IMR-90 (cell line): ENCODE data around the gene RASSF3. TPM values are rescaled to one million over a fixed set of nuclear protein-coding genes. Genes with fewer than 3 reads are reported as not detected.

Source experiments
- ATAC-seq: fragments of 200-7000 bp; cut with Tn5 transposase; 2 replicates; pipeline ENCODE4 v1.9.1; 2020; ENCODE audit warnings: low read depth, mild to moderate bottlenecking, moderate library complexity
- BruUV-seq: library from RNA; stranded (reverse); fragments of 400-500 nt; replicated peaks from 2 replicates; lab custom pipeline; 2021; lab: Mats Ljungman, UMichigan
- CTCF ChIA-PET: fragments of 300-600 bp; formaldehyde crosslinking; extraction: SDS; loops from one replicate; lab custom pipeline; 2021; ENCODE audit warnings: antibody characterized with exemption; lab: Yijun Ruan, JAX
- POLR2A ChIA-PET: fragments of 300-600 bp; sonication (Branson Sonifier 250); formaldehyde crosslinking; loops from one replicate; lab custom pipeline; 2022; ENCODE audit warnings: antibody characterized with exemption; ENCODE audit not compliant: unreplicated experiment; lab: Charles Lee
- DNase-seq: peaks from one replicate; pipeline ENCODE4 v3.0.0; 2013
- H2AFZ ChIP-seq: replicated peaks from 2 replicates; pipeline ENCODE3; 2013; ENCODE audit warnings: low read length, mild to moderate bottlenecking; ENCODE audit not compliant: poor library complexity
- H2AK5ac ChIP-seq: 2 replicates; pipeline ENCODE4 v1.6.1; 2013; ENCODE audit warnings: low read depth, low read length, inconsistent platforms
- H2AK9ac ChIP-seq: replicated peaks from 2 replicates; pipeline ENCODE3; 2013; ENCODE audit warnings: mild to moderate bottlenecking, low read depth, low read length, moderate library complexity; ENCODE audit not compliant: poor library complexity
- H2BK120ac ChIP-seq: 2 replicates; pipeline ENCODE4 v1.6.1; 2013; ENCODE audit warnings: low read depth, low read length, inconsistent platforms
- H2BK15ac ChIP-seq: 3 replicates; pipeline ENCODE4 v1.6.1; 2013; ENCODE audit warnings: low read depth, low read length, inconsistent platforms
- H2BK20ac ChIP-seq: 2 replicates; pipeline ENCODE4 v1.6.1; 2013; ENCODE audit warnings: low read depth, mild to moderate bottlenecking, inconsistent platforms, low read length, moderate library complexity
- H2BK5ac ChIP-seq: 2 replicates; pipeline ENCODE4 v1.6.1; 2013; ENCODE audit warnings: mild to moderate bottlenecking, low read depth, low read length, inconsistent platforms; ENCODE audit not compliant: poor library complexity, severe bottlenecking
- H3K14ac ChIP-seq: replicated peaks from 2 replicates; pipeline ENCODE4 v1.6.1; 2013; ENCODE audit warnings: low read depth, low read length, inconsistent platforms
- H3K18ac ChIP-seq: 2 replicates; pipeline ENCODE4 v1.6.1; 2013; ENCODE audit warnings: low read depth, low read length, control low read depth
- H3K23ac ChIP-seq: 2 replicates; pipeline ENCODE4 v1.6.1; 2013; ENCODE audit warnings: low read depth, low read length, inconsistent platforms
- H3K27ac ChIP-seq: 2 replicates; pipeline ENCODE4 v1.5.1; 2013; ENCODE audit warnings: mild to moderate bottlenecking, control low read depth, low read length; ENCODE audit not compliant: insufficient read depth
- H3K27me3 ChIP-seq: 2 replicates; pipeline ENCODE4 v1.6.1; 2013; ENCODE audit warnings: low read length; ENCODE audit not compliant: control insufficient read depth, insufficient read depth
- H3K36me3 ChIP-seq: 2 replicates; pipeline ENCODE4 v1.6.1; 2013; ENCODE audit warnings: low read length, mixed read lengths; ENCODE audit not compliant: control insufficient read depth, insufficient read depth
- H3K4ac ChIP-seq: 2 replicates; pipeline ENCODE4 v1.6.1; 2013; ENCODE audit warnings: low read depth, low read length, inconsistent platforms
- H3K4me1 ChIP-seq: 2 replicates; pipeline ENCODE4 v1.6.1; 2013; ENCODE audit warnings: low read length, mixed read lengths; ENCODE audit not compliant: control insufficient read depth, insufficient read depth
- H3K4me2 ChIP-seq: 2 replicates; pipeline ENCODE4 v1.6.1; 2013; ENCODE audit warnings: low read depth, mild to moderate bottlenecking, control low read depth, low read length, moderate library complexity
- H3K4me3 ChIP-seq: 2 replicates; pipeline ENCODE4 v1.5.1; 2013; ENCODE audit warnings: low read depth, mild to moderate bottlenecking, control low read depth, low read length, moderate library complexity; ENCODE audit not compliant: insufficient read depth
- H3K56ac ChIP-seq: 2 replicates; pipeline ENCODE4 v1.6.1; 2013; ENCODE audit warnings: low read length, inconsistent platforms; ENCODE audit not compliant: insufficient read depth; ENCODE audit errors: extremely low read depth
- H3K79me1 ChIP-seq, 2 experiments: 2 replicates each; pipeline ENCODE4 v1.6.1; 2013; ENCODE audit warnings: low read length in 2 of 2, inconsistent platforms in 1 of 2, low read depth in 1 of 2
- H3K9ac ChIP-seq: 2 replicates; pipeline ENCODE4 v1.6.1; 2013; ENCODE audit warnings: low read depth, low read length, control low read depth
- H3K9me1 ChIP-seq: 2 replicates; pipeline ENCODE4 v1.6.1; 2013; ENCODE audit warnings: low read length, inconsistent platforms; ENCODE audit not compliant: insufficient read depth
- H3K9me3 ChIP-seq: 2 replicates; pipeline ENCODE4 v1.6.1; 2013; ENCODE audit warnings: low read length; ENCODE audit not compliant: control insufficient read depth, insufficient read depth
- H4K20me1 ChIP-seq: 2 replicates; pipeline ENCODE4 v1.6.1; 2013; ENCODE audit warnings: low read length, inconsistent platforms; ENCODE audit not compliant: insufficient read depth
- H4K5ac ChIP-seq: 2 replicates; pipeline ENCODE4 v1.6.1; 2013; ENCODE audit warnings: mild to moderate bottlenecking, low read depth, low read length, control low read depth
- H4K8ac ChIP-seq, 2 experiments: 2 replicates each; pipeline ENCODE4 v1.6.1; 2013; ENCODE audit warnings: low read depth in 2 of 2, low read length in 2 of 2, control low read depth in 1 of 2, inconsistent platforms in 1 of 2
- H4K91ac ChIP-seq: 2 replicates; pipeline ENCODE4 v1.6.1; 2013; ENCODE audit warnings: low read depth, low read length, inconsistent platforms; ENCODE audit not compliant: insufficient read depth
- BHLHE40 ChIP-seq: fragments of 150-350 bp; IDR thresholded peaks from 2 replicates; pipeline ENCODE4 v1.6.1; 2016; ENCODE audit warnings: mild to moderate bottlenecking, low read depth, low read length
- CEBPB ChIP-seq: IDR thresholded peaks from 2 replicates; pipeline ENCODE4 v1.6.1; 2012; ENCODE audit warnings: low read depth, low read length, improper control_type of control experiment
- CHD1 ChIP-seq: IDR thresholded peaks from 2 replicates; pipeline ENCODE4 v1.6.1; 2012; ENCODE audit warnings: low read depth, low read length, improper control_type of control experiment
- MAFK ChIP-seq: IDR thresholded peaks from 2 replicates; pipeline ENCODE4 v1.6.1; 2012; ENCODE audit warnings: low read depth, low read length, improper control_type of control experiment
- MXI1 ChIP-seq: IDR thresholded peaks from 2 replicates; pipeline ENCODE4 v1.6.1; 2012; ENCODE audit warnings: low read depth, mild to moderate bottlenecking, low read length, moderate library complexity, borderline replicate concordance
- NFE2L2 ChIP-seq: fragments of 150-350 bp; IDR thresholded peaks from 2 replicates; pipeline ENCODE4 v1.6.1; 2016; ENCODE audit warnings: low read depth, mild to moderate bottlenecking, low read length
- POLR2A ChIP-seq: IDR thresholded peaks from 2 replicates; pipeline ENCODE4 v1.6.1; 2012; ENCODE audit warnings: mild to moderate bottlenecking, low read depth, low read length
- RAD21 ChIP-seq: IDR thresholded peaks from 2 replicates; pipeline ENCODE4 v1.6.1; 2012; ENCODE audit warnings: low read length, improper control_type of control experiment
- RCOR1 ChIP-seq: IDR thresholded peaks from 2 replicates; pipeline ENCODE4 v1.6.1; 2012; ENCODE audit warnings: mild to moderate bottlenecking, low read length, improper control_type of control experiment; ENCODE audit not compliant: insufficient replicate concordance
- RFX5 ChIP-seq: IDR thresholded peaks from 2 replicates; pipeline ENCODE4 v1.8.0; 2012; ENCODE audit warnings: low read depth, mild to moderate bottlenecking, low read length, moderate library complexity
- SMC3 ChIP-seq: fragments of 150-350 bp; IDR thresholded peaks from 2 replicates; pipeline ENCODE4 v1.6.1; 2016; ENCODE audit warnings: low read depth, mild to moderate bottlenecking, antibody characterized with exemption, low read length, moderate library complexity
- WGBS, 2 experiments: methylation state at CpG; one replicate each; pipeline versions ENCODE4 v1.1.5 to v1.1.7; 2013; ENCODE audit warnings: missing lambda C conversion rate in 2 of 2; ENCODE audit not compliant: insufficient read length in 1 of 2; ENCODE audit errors: extremely low coverage in 2 of 2; 5-methylcytosine and 5-hydroxymethylcytosine counted together
- dilution Hi-C: fragments of 300-500 bp; cut with HindIII; formaldehyde crosslinking; loops from one replicate; pipeline ENCODE4 v1.14.3; 2018; ENCODE audit warnings: low sequenced_read_pairs; ENCODE audit not compliant: unreplicated experiment
- in situ Hi-C: fragments of 300-500 bp; cut with MboI; formaldehyde crosslinking; loops from 3 replicates; pipeline ENCODE4 v1.14.3; 2019; ENCODE audit warnings: low sequenced_read_pairs, inconsistent platforms, mixed read lengths
- intact Hi-C: fragments of 100-400 bp; cut with micrococcal nuclease; formaldehyde crosslinking; loops from 2 replicates; pipeline ENCODE4 v1.10.0; 2022
- polyA plus RNA-seq, 3 experiments: library from polyadenylated mRNA; depleted of rRNA; stranded (reverse); fragments of >200 nt; gene quantifications; 2 replicates each; pipeline ENCODE4 v1.2.3, GENCODE V29; 2012; ENCODE audit warnings: low replicate concordance in 1 of 3
- total RNA-seq: library from RNA; depleted of rRNA; stranded (reverse); fragments of >200 nt; gene quantifications from 2 replicates; pipeline ENCODE4 v1.2.3, GENCODE V29; 2012

Gene RASSF3
- total and polyA plus RNA-seq, 2 of the 4 experiments (the other 2 are of a cell fraction) = 18.7 to 39.3 TPM

DNA sequence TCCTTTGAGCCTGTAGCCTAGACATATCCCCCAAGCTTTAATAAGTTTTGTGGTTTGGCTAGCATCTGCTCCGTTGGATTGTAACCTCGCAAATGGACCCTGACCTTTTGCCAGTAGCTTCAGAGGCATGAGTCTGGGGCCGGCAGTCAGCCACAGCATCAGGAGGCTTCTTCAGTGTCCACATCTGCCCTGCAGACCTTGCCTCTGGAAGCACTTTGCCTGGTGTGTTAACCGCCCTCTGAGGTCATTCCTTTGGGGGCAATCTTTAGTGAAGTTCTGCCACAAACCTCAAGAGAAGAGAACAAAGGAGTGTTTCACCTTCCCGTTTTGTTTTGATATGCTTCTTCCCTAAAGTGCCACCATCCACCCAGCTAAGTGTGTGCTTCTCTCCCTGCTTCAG, 77.5 kb downstream of the RASSF3 start:
- TF ChIP-seq SMC3 = no peak
- no peak for TF ChIP-seq BHLHE40
- no peak for TF ChIP-seq MAFK
- TF ChIP-seq RFX5 = no peak
- TF ChIP-seq RCOR1 = no peak
- no peak for TF ChIP-seq RAD21
- no peak for TF ChIP-seq POLR2A
- TF ChIP-seq NFE2L2 = no peak
- TF ChIP-seq MXI1 = no peak
- no peak for TF ChIP-seq CEBPB
- no peak for TF ChIP-seq CHD1
- Histone ChIP-seq H3K4ac (no peak overlapping the region), H2AK5ac (no peak overlapping the region), H3K9me1 (peaks cover 6% of the 10 kb centered on the region), H3K23ac (0 out of 2 replicates have a peak overlapping the region, but pooled peaks have one; percentile 37), H3K27ac (no peak overlapping the region), H3K4me3 (no peak overlapping the region), H4K5ac (peak overlapping the region; percentile 49; the same call in 1 of the 2 replicates), H3K4me1 (peaks cover 10% of the 10 kb centered on the region), H3K14ac (no peak overlapping the region), H3K9ac (no peak overlapping the region), H2BK5ac (no peak overlapping the region), H3K36me3 (peaks cover 17% of the 10 kb centered on the region), H2AK9ac (no peak overlapping the region), H4K8ac (no peak overlapping the region; a peak in 1 of 4 replicates), H3K18ac (peak overlapping the region; percentile 14), H3K56ac (no peak overlapping the region), H3K27me3 (no peaks in the 10 kb centered on the region), H4K91ac (no peak overlapping the region), H2BK15ac (no peak overlapping the region), H2AFZ (no peak overlapping the region), H2BK20ac (no peak overlapping the region), H3K4me2 (no peak overlapping the region; the same call in 1 of the 2 replicates), H4K20me1 (peaks cover 12% of the 10 kb centered on the region; the same call in 1 of the 2 replicates), H3K79me1 (peaks cover 19 to 61% of the 10 kb centered on the region in 2 experiments), H2BK120ac (no peak overlapping the region), H3K9me3 (no peaks in the 10 kb centered on the region)
- BruUV-seq = no TSS peak
- in situ Hi-C loops (no loop called here), dilution Hi-C loops (no loop called here), intact Hi-C loops (no loop called here)
- POLR2A ChIA-PET = no interaction called here
- WGBS, 2 experiments = 31% methylated on average over 3 of the region's 5 CpGs; no CpG with 5 or more reads in 1 of the 2 experiments
- DNase-seq = peak; percentile 58
- CTCF ChIA-PET = interaction anchor here (2.7 kb wide), 1 partner anchor 10 kb away, joined by 7 read pairs; no protein-coding TSS in a partner anchor
- ATAC-seq = peak; percentile 57
